HEK293 (cell line): ENCODE results near the gene FGF16.

Experiments
- CTCF ChIP-seq: fragments of 450-650 bp; formaldehyde crosslinking; IDR thresholded peaks from 2 replicates; pipeline ENCODE4 v1.5.1; 2016; ENCODE audit warnings: missing biosample characterization, missing genetic modification characterization
- PBX3 ChIP-seq: sonication (generic); formaldehyde crosslinking; IDR thresholded peaks from 2 replicates; pipeline ENCODE4 v1.8.1; 2022; ENCODE audit warnings: mild to moderate bottlenecking, moderate library complexity, missing genetic modification reagents
- ZNF776 ChIP-seq: fragments of 450-650 bp; formaldehyde crosslinking; IDR thresholded peaks from 2 replicates; pipeline ENCODE4 v1.5.0; 2017; ENCODE audit warnings: missing biosample characterization, missing genetic modification characterization, borderline replicate concordance
- TF ChIP-seq, protein P1 (sequence below): fragments of 450-650 bp; formaldehyde crosslinking; IDR thresholded peaks from 2 replicates; pipeline ENCODE4 v1.5.1; 2016; ENCODE audit warnings: missing biosample characterization, missing genetic modification characterization
- TF ChIP-seq, protein P2 (sequence below): fragments of 450-650 bp; formaldehyde crosslinking; IDR thresholded peaks from 2 replicates; pipeline ENCODE4 v1.5.1; 2016; ENCODE audit warnings: missing biosample characterization, missing genetic modification characterization

DNA sequence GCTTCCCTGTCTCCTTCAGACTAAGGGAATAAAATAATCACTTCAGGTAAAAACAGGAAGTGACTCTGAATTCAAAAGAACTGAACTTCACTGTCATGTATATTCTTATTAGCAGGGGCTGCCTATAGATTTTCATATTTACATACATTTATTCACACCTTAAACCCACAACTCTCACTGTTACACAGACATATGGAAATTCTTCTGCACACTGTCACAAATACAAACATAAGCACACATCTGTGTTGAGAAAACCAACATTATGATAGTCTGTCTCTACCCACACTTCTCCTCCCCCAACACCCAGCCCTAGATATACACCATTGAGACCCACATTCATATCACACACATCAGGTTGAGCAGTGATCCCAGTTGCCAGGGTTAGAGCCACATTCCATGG, 5.7 kb upstream of the FGF16 start:
- TF ChIP-seq ZNF776 (tag by site-specific recombination) = no peak
- TF ChIP-seq, protein P1, sequence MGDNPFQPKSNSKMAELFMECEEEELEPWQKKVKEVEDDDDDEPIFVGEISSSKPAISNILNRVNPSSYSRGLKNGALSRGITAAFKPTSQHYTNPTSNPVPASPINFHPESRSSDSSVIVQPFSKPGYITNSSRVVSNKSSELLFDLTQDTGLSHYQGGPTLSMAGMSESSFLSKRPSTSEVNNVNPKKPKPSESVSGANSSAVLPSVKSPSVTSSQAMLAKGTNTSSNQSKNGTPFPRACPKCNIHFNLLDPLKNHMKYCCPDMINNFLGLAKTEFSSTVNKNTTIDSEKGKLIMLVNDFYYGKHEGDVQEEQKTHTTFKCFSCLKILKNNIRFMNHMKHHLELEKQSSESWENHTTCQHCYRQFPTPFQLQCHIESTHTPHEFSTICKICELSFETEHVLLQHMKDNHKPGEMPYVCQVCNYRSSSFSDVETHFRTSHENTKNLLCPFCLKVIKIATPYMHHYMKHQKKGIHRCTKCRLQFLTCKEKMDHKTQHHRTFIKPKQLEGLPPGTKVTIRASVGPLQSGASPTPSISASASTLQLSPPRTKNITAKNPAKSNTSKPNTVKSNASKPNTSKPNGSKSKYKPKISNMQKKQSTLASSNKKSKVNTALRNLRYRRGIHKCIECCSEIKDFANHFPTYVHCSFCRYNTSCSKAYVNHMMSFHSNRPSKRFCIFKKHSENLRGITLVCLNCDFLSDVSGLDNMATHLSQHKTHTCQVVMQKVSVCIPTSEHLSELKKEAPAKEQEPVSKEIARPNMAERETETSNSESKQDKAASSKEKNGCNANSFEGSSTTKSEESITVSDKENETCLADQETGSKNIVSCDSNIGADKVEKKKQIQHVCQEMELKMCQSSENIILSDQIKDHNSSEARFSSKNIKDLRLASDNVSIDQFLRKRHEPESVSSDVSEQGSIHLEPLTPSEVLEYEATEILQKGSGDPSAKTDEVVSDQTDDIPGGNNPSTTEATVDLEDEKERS (tag by site-specific recombination) = no peak
- no peak for TF ChIP-seq PBX3 (CRISPR knock-in tag)
- no peak for TF ChIP-seq CTCF (tag by site-specific recombination)
- TF ChIP-seq, protein P2, sequence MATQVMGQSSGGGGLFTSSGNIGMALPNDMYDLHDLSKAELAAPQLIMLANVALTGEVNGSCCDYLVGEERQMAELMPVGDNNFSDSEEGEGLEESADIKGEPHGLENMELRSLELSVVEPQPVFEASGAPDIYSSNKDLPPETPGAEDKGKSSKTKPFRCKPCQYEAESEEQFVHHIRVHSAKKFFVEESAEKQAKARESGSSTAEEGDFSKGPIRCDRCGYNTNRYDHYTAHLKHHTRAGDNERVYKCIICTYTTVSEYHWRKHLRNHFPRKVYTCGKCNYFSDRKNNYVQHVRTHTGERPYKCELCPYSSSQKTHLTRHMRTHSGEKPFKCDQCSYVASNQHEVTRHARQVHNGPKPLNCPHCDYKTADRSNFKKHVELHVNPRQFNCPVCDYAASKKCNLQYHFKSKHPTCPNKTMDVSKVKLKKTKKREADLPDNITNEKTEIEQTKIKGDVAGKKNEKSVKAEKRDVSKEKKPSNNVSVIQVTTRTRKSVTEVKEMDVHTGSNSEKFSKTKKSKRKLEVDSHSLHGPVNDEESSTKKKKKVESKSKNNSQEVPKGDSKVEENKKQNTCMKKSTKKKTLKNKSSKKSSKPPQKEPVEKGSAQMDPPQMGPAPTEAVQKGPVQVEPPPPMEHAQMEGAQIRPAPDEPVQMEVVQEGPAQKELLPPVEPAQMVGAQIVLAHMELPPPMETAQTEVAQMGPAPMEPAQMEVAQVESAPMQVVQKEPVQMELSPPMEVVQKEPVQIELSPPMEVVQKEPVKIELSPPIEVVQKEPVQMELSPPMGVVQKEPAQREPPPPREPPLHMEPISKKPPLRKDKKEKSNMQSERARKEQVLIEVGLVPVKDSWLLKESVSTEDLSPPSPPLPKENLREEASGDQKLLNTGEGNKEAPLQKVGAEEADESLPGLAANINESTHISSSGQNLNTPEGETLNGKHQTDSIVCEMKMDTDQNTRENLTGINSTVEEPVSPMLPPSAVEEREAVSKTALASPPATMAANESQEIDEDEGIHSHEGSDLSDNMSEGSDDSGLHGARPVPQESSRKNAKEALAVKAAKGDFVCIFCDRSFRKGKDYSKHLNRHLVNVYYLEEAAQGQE (tag by site-specific recombination) = no peak
